NT2/D1 (cell line): ENCODE results near the gene LDB3.

Experiments
- YY1 ChIP-seq: IDR thresholded peaks from 2 replicates; pipeline ENCODE4 v1.6.1; 2011; ENCODE audit not compliant: insufficient read length, insufficient read depth
- ZNF274 ChIP-seq: IDR thresholded peaks from 2 replicates; pipeline ENCODE4 v1.6.1; 2011; ENCODE audit warnings: mild to moderate bottlenecking, low read depth, low read length

DNA sequence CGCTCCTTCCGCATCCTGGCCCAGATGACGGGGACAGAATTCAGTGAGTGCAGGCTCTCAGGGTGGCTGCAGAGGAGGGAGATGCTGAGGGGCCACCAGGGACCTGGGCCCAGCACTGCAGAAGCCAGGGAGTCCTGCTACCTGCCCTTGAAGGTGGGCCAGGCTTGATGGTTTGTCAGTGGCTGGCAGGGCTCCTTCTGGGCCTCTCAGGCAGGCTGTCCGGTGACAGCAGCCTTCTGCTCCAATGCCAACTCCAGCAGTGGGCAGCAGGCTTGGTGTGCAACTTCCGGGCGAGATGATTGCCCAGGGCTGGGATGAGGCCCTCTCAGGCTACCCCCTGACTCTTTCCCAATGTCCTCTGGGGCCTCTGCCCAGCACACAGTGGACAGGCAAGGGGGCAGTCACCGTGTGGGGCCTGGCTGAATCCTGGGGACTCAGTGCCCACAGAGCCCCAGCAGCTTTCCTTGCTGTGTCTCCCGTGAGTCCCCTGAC is 23.8 kb downstream of the LDB3 start:
- no peak for TF ChIP-seq ZNF274
- no peak for TF ChIP-seq YY1
